ENCODE measurements around the gene KATNAL1.

- TF ChIP-seq POLR2A (IDR thresholded peaks at IDR 0.05; ENCODE audit: low read length) = no peak
- no peak for TF ChIP-seq GATA1 (IDR thresholded peaks at IDR 0.05; ENCODE audit: low read depth, low read length)
Measured at GRCh38 chr13:30346153-30346788, 38.9 kb upstream of the KATNAL1 start.

Measured in erythroblast (primary cell).